CD4-positive, alpha-beta T cell treated with Interleukin-12 subunit alpha and Interleukin-12 subunit beta, for 1 hour (primary cell): Measurements from ENCODE around the gene MCRIP2.
"Not testable (repeated sequence)": the region's sequence is repeated elsewhere in the genome, so short reads cannot be mapped to it uniquely, and the experiment has no call there.

Source experiments
- DNase-seq: peaks from one replicate; pipeline ENCODE4 v3.0.0-alpha.2; 2020

The MCRIP2 gene, protein sequence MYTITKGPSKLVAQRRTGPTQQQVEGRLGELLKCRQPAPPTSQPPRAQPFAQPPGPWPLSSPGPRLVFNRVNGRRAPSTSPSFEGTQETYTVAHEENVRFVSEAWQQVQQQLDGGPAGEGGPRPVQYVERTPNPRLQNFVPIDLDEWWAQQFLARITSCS

GRCh38 chr16:641326-642188 lies at the start of gene MCRIP2:
MCRIP2 (plus strand) TSS chr16:641828; CDS start chr16:641992, 164 bp downstream.
- peak; percentile 72 for DNase-seq

GRCh38 chr16:591892-592517 lies 49.6 kb upstream of the MCRIP2 start:
- no peak for DNase-seq

- DNase-seq = no peak
Measured at GRCh38 chr16:592518-593306, 48.9 kb upstream of the MCRIP2 start.

GRCh38 chr16:593406-593805 lies 48.2 kb upstream of the MCRIP2 start:
- DNase-seq = no peak

DNA sequence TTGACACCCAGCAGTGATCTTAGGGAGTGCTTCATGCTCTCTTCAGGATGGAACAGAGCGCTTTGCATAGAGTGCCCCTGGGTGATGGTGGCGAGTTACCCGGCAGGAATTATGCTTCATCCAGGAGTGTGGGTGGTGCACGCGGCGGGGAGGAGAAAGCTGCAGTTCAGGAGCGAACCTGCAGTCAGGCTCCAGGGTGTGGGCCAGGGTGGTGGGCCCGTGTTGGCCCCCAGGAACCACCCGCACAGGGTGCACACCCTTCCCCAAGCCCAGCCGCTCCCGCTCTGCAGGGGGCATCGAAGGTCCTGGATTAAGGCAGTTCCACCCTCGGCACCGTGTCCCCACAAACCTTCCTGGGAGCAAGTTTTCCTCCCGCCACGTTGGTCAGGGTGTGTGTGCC lies 47.8 kb upstream of the MCRIP2 start:
- DNase-seq = no peak

GRCh38 chr16:595094-595528 lies 46.5 kb upstream of the MCRIP2 start:
- no peak for DNase-seq

- DNase-seq = no peak
Measured at GRCh38 chr16:595942-596735, 45.5 kb upstream of the MCRIP2 start.

DNA sequence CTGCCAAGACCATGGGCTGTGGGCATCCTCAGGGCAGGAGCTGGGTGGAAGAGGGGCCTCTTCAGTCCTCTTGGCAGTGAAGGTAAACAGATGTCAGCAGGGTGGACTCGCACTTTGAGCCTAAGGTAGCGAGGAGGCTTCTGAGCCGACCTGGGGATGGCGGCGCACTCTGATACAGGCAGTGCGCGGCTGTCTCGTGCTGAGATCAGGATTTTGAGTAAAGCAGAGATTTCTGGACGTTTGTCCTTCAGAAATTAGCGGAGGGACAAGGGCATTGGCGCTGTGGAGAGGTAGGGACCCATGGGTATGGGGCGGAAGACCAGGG lies 44.9 kb upstream of the MCRIP2 start:
- no peak for DNase-seq

DNA sequence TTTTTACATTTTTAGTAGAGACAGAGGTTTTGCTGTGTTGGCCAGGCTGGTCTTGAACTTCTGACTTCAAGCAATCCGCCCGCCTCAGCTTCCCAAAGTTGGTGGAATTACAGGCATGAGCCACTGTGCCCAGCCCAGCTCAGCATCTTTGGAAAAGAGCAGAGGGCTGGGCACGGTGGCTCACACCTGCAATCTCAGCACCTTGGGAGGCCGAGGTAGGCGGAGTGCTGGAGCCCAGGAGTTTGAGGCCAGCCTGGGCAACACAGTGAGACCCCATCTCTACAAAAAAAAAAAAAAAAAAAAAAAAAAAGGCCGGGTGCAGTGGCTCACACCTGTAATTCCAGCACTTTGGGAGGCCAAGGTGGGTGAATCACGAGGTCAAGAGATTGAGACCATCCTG lies 44.0 kb upstream of the MCRIP2 start:
- DNase-seq = not testable (repeated sequence)

DNA sequence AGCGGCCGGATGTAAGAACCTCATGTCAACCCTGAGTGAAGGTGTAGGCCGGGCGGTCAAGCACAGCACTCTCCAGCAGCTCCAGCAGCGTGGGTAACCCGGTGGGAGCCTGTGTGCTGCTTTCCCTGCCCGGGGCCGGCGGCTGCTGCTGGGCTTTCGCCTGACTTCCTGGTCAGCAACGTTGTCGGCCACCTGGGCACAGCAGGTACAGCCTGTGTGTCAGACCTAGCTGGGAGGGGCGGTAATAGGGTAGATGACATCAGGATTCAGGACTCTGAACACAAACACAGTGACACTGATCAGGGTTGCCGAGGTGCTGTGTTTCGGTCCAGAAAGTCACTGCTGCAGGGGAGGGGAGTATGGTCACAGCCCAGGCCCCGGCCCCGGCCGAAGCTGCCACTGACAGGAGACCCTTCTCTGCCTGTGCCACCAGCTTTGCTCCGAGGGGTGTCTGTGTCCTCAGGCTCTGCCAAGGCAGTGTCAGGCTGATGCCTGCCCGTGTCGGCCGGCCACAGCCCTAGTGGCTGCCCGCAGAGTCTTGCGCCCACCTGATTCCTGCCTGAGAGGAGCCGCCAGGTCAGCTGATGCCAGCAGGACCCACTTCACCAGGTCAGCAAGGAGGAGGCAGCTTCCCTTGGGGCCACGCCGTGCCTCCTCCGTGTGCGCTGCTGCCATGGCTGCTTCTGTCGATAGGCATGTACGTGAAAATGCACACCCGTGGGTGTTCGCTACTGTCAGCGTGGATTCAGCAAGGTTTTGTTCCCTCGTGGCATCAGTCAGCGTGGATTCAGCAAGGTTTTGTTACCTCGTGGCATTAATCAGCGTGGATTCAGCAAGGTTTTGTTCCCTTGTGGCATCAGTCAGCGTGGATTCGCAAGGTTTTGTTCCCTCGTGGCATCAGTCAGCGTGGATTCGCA lies 42.5 kb upstream of the MCRIP2 start:
- no peak for DNase-seq

- DNase-seq = no peak
Measured at GRCh38 chr16:600781-601180, 40.8 kb upstream of the MCRIP2 start.

DNA sequence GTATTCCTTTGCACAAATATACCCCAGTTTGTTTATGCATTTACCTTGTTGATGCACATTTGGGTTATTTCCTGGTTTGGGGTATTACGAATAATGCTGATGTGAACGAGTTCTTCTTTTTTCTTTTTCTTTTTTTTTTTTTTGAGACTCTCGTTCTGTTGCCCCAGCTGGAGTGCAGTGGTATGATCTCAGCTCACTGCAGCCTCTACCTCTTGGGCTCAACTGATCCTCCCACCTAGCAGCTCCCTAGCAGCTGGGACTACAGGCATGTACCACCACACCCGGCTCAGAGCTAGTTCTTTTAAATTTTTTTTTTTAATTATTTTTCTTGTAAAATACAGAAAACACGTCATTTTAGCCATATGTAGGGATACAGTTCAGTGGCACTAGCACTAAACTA lies 37.7 kb upstream of the MCRIP2 start:
- no peak for DNase-seq

GRCh38 chr16:606656-607307 lies 34.8 kb upstream of the MCRIP2 start:
- DNase-seq = no peak

GRCh38 chr16:608019-608418 lies 33.6 kb upstream of the MCRIP2 start:
- no peak for DNase-seq

DNA sequence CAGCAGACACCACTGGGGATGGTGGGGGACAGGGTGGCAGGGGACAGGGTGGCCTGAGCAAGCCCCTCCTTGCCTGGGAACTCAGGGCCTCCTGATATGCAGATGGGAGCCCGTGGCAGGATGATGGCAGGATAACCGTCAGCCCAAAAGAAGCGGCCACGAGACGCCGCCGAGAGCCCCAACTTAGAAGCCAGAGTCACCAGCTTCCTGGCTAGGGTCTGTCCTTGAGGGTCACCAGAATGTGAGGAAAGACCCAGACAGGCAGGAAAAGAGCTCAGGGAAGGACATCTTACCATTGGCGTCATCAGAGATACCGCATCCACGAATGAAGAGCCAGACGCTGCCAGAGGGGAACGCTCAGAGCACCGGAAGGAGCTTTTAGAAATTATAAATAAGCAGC lies 32.3 kb upstream of the MCRIP2 start:
- no peak for DNase-seq

DNA sequence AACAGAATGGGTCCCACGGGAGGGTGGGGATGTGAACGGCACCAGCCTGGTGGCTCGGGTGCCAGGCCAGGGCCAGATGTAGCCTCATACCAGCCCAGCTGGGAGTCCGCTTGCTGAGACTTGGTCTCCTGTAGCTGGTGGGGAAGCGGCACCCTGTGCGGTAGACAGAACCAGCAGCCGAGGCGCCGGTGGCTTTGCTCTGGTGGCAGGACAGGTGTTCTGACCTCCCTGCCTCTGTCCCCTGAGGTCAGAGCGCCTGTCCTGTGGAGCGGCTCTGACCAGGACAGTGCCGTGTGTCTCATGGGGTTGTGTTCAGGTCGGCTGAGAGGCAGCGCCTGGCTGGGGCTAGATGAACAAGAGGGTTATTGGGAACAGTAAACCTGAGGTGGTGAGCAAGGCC lies 31.6 kb upstream of the MCRIP2 start:
- DNase-seq = no peak

- peak; percentile 62 for DNase-seq
Measured at GRCh38 chr16:610513-611381, 30.9 kb upstream of the MCRIP2 start.

DNA sequence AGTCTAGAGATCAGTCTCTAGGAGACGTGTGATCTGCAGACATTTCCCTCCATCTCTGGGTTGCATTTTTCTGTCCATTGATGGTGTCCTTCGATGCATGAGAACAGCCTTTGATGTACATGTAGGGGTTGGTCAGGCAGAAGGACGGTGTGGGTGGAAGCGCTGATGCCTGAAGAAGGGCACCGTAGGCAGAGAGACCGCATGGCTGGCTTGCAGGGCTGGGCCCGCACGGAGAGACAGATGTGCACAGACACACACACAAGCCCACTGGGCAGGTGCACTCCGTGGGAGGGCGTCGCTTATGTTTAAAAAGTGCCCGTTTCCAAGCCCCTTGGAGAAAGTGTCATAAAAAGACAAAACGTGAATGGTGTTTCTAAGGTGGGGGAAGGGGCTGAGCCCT lies 26.5 kb upstream of the MCRIP2 start:
- no peak for DNase-seq

DNA sequence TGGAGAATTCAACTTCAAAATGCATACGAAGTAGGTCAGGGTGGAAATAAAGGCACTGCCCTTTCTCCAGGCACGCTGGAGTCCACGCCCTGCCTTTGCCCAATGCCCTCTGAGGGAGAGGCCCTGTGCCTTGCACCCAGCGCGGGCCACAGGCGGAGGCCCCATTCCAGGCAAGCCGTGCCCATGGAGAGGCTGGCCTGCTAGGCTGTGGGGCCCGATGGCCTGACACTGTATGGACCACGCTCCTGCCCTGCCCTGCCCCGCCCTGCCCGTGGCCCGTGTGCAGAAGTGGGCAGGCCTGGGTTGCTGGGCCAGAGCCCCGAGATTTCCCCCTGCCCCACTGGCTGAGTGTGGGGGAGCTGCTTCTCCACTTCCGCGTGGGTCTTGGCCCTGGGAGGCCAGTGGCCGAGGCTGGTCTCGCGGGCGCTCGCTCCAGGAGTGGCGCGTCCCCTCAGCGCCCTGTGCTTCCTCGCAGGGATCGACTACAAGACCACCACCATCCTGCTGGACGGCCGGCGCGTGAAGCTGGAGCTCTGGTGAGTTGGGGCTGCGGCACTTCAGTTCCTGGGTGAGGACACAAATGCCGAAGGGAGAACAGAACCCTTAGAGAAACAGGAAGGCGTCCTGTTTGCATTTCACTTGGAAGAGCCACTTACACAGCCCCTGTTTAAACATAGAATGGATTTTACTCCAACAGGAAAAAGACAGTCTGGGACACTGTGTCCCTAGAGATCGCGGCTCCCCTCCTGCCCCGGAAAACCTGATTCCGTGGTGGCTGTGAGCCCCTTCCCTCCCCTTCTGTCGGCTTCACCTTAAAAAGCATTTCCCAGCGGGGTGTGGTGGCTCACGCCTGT lies 24.7 kb upstream of the MCRIP2 start:
- DNase-seq = no peak
